HG02763 (cell line): ENCODE results near the gene VWDE.

Experiments
- ATAC-seq: cut with Tn5 transposase; IDR thresholded peaks from one replicate; pipeline ENCODE4 v1.9.1; 2021; ENCODE audit warnings: mild to moderate bottlenecking, moderate library complexity; ENCODE audit not compliant: unreplicated experiment

The VWDE gene

DNA sequence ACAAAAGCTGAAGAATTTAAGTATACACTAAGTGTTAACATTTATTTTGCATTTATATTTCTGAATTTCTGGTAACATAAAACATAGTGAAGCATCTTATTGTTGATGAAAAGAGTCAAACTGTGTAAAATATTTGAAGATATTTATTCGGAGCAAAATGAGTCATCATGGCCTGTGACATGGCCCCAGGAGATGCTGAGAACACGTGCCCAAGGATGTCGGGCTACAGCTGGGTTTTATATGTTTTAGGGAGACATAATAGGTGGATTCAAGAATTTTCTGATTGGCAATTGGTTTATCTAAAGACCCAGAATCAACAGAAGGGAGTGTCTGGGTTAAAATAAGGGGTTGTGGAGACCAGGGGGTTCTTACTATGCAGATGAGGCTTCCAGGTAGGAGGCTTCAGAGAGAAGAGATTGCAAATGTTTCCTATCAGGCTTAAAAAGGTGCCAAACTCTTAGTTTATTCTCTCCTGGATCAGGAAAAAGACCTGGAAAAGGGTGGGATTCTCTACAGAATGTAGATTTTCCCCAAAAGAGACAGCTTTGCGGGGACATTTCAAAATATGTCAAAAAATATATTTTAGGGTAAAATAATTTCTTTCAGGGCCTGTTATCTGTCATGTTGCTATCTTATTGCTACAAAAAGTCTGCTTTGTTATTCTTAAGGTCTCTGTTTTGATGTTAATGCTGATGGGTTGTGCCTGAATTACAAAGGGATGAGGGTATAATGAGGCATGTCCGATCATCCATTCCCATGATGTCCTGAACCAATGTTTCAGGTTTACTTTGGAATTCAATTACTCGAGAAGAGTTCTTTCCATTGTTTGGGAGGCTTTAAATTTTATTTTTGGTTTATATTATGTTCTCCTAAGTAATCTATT lies 74.5 kb downstream of the VWDE start:
- no peak for ATAC-seq

DNA sequence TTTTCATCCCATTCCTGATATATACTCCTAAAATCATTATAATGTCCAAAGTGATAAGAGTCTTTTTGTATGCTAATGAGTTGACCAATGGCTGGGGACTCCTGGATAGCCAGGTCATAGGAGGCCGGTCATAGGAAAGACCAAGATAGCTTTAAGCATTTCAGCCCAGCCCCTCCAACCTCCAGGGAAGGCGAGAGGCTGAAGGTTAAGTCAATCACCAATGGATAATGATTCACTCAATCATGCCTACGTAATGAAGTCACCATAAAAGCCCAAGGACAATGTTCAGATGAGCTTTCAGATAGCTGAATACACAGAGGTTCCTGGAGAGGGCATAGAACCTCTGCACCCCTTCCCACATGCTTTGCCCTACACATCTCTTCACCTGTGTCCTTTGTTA lies 75.7 kb downstream of the VWDE start:
- ATAC-seq = no peak

DNA sequence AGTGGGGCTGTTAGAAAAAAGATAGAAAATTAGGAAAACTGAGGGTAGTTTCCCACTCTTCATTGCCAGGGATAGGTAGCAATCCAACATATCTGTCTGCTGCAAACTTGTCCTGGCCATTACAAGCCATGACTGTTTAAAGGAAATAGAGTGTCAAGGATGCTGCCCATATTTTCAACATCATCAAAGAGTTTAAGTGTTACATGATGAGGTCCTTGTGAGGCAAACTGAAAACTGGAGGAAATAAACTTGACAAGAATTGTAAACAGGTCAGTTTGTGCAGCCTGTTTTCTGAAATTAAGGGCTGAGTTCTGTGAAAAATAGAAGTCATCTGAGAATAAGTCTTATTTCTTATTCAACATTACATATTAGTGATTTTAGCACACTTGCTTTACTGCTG lies 78.0 kb downstream of the VWDE start:
- ATAC-seq = no peak

DNA sequence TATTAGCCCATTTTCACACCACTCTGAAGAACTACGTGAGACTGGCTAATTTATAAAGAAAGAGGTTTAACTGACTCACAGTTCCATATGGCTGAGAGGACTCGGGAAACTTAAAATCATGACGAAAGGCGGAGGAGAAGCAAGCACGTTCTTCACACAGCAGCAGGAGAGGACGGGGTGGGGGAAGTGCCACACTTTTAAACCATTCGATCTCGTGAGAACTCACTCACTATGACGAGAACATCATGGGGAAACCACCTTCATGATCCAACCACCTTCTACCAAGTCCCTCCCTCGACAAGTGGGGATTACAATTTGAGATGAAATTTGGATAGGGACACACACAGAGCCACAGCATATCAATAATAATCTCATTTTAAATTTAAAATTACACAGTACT lies 80.2 kb downstream of the VWDE start:
- ATAC-seq = no peak

DNA sequence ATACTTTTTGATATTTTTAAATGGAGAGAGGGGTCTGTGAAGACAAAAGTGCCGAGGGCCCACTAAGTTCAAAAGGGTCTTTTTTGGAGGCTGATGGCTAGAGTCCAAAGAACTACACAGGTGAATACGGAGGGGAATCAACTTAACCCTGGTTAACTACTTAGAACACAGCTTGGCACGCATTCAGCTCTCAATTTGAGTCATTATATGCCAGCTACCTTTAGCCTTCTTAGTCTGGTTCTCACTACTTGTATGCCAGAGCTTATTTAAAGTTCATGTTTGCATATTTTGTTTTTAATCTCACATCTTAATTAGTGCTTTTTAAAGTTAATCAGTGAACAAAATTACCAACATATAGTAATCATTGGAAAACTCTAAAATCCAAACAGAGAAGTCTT lies 80.8 kb downstream of the VWDE start:
- ATAC-seq = no peak

DNA sequence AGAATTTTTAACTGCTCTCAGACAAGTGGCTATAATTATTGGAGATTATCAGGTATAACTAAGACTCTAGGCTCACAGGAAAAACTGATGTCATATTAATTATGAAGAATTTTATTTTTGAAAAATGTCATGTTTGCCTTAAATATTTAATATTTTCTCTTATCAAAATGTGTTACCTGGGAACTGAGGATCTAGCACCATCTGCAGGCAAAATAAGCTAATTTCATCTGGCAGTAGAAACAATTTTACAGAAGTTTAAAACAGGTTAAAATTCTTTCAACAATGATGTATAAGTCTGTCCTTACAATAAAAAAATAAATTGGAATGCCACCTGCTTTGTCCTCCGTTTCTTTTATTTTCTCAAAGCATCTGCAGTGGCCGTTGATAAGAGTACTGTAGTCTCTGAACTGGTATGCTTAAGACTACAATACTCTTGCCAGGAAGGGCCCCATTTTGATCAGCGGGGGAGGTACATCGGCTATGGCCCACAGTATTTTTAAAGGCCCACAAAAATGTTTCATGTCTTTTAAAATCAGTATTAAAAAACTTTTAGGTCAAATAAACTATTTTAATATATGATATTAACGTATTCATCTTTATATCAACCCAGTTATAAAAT lies 81.3 kb downstream of the VWDE start:
- ATAC-seq = no peak

DNA sequence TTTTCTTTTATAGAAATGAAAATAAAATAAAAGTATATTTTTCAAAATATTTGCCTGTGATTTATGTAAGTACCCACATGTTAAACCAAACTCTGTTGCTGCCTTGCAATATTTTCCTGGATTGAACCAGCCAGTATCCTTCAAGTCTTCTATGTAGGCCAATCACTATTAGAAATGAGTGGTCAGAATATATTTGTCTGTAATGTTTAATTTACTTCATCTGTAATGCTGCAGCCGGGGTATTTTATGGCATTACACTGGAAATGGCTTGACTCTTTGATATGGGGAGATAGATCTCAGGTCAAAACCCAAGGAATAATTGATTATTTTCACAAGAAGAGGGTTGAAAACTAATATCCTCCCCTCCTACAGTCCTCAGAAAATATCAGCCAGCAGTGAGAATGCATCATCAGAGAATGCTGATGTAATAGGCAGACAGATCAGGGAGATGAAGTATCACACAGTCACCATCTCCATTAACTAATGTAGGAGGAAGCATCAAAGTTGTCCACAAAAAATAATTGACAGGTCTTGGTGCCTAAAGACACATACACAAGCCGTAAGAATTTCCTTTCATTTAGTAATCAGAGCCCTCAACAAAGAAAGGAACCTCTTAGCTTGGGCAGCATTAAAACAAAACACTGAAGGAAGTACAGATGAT lies 82.5 kb downstream of the VWDE start:
- ATAC-seq = no peak

DNA sequence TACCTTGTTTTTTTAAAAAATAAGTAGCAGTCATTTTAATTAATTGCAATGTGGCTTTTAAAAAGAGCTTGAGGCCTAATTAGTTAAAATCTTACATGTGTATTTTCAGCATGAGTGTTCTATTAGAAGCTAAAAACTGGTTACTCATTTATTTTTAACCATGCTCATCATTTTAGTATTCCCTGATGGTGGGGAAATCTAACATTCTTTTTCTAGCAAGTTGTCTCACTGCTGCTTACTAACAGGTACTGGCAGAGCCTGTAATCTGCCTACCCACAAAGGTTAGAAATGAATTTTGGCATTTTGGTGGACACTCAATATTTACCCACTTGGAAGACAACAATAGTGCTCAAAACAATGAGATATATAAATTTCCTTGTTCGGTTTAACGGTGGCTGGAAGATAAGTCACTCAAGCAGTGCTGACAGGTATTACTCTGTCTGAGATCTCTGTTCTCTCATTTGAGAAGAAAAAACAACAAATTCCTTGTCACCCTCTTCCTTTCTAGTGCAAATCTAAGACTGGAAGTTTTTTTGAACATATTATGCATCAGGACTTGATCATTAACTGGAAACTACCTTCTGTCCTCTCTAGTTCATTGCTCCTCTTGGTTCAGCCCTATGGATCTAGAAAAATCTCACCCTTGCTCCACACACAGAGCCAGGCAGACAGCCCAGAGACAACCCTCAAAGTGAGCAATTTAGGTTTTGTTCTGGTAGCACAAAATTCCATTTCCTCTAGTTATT lies 83.3 kb downstream of the VWDE start:
- no peak for ATAC-seq

DNA sequence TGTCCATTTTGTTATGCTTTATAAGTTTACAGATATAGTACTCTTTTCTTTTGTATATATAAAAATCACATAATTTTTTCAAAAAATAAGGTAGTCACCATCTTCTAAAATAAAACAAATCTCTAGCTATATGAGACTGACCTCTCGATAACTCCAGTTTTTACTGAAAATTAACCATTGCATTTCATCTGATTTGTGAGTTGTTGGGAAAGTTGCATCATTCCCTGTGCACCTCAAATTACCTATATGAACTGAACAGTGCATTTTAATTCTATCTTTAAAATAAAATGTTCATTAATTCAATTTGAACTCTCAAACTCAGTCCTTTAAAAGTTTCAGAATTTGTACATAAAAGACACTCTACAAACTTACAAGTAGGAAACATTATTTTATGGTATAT lies 86.0 kb downstream of the VWDE start:
- ATAC-seq = no peak

DNA sequence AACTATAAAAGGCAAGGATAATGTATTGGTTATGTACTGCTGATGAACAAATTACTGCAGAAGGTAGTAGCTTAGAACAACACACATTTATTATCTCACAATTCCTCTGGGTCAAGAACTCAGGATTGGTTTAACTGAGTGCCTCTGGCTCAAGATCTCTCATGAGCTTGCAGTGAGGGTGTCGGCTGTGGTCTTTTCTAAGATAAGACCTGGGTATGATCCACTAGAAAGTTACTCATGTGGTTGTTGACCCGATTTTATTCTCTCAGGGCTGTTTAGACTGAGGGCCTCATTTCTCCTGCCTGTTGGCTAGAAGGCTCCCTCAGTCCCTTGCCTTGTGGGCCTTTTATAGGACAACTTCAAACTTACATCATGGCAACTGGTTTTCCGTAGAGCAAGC lies 86.7 kb downstream of the VWDE start:
- ATAC-seq = no peak

DNA sequence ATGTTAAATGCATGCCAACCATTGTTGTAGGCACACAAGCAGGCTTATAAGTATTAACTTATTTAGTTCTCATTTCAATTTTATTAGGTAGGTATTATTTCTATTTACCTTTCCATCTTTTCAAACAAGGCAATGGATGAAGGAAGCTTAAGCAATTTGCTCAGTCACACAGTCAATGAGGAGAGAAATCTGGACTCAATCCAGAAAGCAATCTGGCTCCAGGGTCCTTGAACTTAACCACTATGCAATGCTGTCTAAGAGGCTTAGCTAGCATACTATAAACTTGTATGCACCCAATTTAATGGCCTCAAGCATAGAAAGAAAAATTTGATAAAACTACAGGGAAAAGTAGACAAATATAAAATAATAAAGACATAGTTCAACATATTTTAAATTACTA lies 88.6 kb downstream of the VWDE start:
- ATAC-seq = no peak

DNA sequence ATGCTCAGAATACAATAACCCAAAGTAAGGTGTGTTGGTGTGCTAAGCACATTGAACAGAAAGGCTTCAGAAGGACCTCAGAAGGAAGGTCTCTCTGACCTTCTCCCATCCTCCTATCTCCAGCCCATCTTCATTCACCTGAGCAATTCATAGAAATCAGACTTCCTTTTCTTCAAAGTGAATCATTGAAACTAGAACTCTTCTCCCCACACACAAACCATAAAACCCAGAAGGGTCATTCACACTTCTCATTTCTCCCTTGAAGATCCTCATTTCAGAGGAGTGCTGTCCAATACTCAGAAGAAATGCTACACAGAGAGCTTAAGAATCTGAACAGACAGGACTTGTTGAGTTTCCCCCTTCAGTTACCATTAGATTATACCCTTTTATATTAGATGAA lies 89.5 kb downstream of the VWDE start:
- no peak for ATAC-seq

DNA sequence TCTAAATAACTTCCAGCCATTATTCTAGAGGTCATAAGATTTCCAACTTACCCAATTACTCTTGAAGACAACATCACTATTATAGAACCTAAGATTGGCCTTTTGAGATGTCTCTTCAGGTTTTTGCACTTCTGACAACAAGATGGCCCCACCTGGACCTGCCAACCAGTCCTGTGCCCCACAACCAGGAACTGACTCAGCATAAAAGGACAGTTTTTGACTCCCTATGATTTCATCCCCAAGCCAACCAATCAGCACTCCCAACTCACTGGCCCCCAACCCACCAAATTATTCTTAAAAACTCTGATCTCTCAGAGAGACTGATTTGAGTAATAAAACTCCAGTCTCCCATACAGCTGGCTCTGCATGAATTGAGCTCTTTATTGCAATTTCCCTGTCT lies 98.2 kb downstream of the VWDE start:
- ATAC-seq = no peak

DNA sequence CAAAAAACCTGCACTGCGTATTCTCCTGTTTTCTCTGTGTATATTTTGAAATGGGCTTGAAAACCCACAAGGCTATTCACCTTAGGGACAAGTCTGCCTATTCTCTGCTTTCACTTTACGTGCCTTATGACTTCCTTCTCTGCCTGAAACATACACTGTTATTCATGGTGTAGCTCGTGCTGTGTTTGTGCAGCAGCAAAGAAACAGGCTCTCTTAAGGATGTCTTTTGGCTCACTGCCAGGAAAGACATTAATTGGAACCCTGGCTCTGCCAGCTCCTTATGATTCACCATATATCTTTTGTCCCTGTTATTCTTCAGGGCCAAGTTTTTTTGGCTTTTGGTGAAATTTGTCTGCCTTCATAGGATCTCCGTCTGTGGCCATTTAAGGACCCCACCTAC lies 100.2 kb downstream of the VWDE start:
- ATAC-seq = no peak

DNA sequence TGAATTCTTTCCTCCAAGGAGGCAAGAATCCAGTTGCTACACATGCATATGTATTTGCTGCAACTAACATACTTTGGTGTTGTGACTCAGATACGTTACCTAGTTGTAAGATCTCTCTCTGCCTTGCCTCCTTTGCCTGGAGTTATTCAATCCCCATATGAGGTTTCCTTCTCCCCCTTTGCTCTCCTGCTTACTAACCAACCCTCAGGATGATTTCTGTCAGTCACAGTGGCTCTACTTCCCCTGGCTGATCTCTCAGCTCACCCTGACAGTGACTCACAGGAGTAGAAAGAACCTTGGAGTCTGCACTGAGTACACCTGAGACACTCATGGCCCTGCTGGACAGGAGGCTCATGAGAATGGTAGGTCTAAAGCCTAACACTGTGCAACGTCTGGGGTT lies 100.6 kb downstream of the VWDE start:
- ATAC-seq = no peak

DNA sequence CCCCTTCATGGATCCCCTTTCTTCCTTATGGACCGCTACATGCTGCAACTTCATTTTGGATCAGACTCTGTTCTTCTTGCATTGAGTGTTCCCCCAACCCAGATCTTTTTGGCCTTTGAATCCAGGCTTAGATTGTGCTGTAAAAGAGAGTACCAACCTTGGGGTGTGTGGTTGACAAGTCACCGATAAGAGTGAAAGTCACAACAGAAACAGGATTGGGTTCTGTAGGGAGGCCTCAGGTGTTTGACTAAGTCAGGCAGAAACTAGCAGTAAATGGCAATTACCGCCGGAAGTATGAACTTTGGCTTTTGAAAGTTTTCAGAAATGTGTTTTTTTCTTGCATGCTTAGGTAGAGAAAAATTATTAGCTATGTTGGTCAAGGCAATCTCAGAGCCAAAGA lies 103.2 kb downstream of the VWDE start:
- ATAC-seq = no peak

DNA sequence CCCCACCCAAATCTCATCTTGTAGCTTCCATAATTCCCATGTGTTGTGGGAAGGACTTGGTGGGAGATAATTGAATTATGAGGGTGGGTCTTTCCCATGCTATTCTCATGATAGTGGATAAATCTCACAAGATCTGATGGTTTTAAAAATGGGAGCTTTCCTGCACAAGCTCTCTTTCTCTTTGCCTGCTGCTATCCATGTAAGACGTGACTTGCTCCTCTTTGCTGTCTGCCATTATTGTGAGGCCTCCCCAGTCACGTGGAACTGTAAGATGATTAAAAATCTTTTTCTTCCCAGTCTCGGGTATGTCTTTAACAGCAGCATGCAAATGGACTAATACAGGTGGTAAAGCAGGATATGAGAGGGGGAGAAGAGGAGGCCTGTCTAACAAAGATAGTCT lies 104.3 kb downstream of the VWDE start:
- no peak for ATAC-seq

DNA sequence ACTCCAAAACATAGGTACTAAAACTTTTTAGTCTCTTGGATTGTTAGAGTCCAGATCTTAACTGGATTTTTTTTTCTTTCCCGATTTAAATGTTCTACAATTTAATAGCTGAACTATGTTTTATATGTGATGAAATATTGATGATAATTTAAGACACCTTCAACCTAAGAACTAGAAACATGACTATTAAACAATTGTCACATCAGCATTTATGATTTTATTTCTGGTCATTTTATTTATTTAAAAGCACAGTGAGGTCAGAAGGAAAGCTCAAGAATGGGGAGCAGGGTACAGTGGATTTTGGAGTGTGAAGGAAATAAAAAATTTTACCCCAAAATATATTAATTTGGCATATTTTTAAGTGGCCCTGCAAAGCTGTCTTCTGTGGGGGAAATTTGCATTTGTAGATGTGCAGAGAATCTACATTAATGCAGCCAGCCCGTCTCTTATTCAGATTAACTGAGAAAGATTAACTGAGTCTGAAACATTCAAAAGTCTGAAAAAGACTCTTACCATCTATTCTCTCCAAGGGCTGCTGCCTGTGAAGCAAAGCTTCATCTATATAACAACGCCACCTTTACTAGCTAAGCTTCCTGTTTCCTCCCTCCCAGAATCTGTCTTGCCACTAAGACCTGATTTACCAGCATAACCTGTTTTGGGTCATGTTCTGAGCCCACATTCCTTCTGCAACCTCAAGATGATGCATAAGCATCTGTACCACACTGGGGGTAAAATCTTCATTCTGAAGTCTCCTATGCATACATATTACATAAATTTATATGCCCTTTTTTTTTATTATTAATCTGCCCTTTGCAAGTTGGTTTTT lies 106.2 kb downstream of the VWDE start:
- no peak for ATAC-seq

DNA sequence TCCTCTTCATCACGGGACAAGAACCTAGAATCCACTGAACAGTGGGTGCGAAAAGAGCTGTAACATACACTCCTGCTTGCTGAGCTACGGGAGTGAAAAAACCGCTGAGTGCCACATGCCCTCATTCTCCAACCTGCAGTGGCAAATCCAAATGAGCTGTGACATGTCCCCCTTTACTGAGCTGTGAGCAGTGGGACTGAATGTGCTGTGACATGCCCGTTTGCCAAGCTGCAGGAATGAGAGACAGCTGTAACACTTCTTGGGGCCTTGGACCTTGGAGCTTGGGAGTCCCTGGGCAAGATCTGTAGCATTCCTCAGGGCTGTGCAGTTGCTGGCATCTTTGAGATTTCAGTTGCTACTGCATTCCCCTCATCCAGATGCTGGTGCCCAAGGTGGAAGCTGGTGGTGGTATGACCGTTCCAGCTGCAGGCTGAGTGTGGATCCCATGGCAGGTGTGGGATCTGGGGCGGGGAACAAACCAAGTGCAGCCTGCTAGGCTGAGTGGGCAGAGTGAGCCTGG lies 107.6 kb downstream of the VWDE start:
- no peak for ATAC-seq

DNA sequence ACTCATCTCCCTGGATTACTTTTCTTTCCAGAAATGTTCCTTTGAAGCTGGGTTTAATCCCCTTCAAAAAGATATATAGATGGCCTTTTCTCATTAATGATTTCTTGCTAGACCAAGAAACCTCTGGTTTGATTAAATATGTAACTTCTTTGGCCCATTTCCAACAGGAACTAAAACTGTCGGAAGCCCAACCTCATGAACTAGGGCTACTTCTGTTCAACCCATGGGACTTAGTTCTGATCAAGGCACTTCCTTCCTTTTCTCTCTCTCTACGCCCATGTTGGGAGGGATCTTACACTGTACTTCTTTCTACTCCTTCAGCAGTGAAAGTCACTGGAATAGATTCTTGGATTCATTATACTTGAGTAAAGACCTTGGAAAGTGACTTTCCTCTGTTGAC lies 109.0 kb downstream of the VWDE start:
- peak; percentile 48 for ATAC-seq
